Fibroblast of skin of right quadriceps (primary cell): ENCODE data around the gene PATJ.
"Not testable (repeated sequence)": the region's sequence is repeated elsewhere in the genome, so short reads cannot be mapped to it uniquely, and the experiment has no call there.

Experiments used
- DNase-seq: peaks from one replicate; pipeline ENCODE4 v3.0.0-alpha.2; 2013

PATJ gene

DNA sequence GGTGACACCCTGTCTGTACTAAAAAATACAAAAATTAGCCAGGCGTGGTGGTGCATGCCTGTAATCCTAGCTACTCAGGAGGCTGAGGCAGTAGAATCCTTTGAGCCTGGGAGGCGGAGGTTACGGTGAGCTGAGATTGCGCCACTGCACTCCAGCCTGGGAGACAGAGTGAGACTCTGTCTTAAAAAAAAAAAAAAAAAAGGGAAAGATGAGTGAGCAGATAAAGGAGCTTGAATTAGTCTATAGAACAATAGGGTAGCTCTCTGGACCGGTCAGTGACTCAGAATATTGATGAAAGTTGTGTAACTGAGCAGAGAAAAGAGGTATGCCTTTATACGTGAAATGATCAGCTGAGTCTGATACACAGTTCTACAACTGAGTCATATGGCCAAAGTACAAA is 95.3 kb downstream of the PATJ start:
- DNase-seq = not testable (repeated sequence)

DNA sequence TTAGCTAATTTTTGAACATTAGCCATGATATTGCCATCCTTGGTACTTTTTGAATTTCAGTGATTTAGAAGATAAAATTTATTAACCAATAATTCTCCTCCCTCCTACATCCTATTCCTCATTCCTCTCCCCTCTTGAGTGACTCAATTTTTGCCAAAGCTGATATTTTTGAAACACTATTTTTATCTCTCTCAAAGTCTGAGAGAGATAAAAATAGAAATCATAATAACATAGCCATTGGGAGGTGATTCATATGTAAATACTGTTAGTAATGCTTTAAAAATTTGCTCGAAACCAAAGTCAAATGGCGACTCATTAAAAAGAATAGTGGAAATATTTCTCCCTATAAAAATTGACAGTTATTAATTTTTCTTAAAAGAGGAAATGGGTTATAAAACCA is 97.4 kb downstream of the PATJ start:
- peak; percentile 79 for DNase-seq

DNA sequence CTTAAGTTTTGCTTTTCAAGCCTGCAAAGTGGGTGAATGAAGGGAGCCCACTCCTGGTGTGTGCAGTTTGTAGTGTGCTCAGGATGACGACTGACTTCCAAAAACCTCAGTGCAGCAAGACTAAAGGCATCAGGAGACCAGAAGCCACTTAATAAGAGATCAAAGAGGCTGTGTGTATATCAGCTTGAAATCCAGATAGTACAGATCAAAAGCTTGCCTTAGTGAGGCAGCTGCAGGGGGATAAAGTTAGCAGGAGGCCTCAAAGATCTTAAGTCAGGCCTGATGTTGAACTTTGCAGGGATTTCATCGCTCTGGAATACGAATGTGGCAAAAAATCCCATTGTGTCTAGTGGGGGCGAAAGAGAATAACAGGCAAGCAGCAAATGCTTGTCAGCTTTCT is 99.8 kb downstream of the PATJ start:
- DNase-seq = peak; percentile 31

DNA sequence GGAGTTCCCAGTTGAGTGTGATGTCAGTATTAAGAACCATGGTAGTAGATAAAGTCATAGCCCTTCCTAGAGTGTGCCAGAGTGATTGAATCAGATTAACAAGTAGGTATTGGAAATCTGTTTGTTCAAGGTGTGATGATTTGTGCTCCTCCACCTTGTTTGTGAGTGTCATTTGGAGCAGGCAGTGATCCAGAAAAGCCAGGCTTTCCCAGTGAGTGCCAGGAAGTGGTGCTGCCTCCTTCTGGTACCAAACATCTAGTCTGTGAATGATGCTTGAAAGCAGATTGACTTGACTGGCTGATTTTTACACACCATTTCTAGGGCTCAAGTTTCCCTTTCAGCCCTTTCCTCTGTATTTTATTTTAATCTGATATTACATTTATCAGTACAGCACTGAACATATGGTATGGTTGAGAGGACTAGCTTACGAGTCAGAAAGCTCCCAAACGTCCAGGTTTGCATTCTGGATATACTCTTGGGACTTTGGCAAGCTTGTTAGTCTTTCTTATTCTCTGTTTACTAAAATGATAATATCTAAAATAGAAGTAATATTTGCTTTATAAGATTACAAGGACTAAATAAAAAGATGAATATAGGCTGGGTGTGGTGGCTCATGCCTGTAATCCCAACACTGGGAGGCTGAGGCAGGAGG is 100.7 kb downstream of the PATJ start:
- no peak for DNase-seq

DNA sequence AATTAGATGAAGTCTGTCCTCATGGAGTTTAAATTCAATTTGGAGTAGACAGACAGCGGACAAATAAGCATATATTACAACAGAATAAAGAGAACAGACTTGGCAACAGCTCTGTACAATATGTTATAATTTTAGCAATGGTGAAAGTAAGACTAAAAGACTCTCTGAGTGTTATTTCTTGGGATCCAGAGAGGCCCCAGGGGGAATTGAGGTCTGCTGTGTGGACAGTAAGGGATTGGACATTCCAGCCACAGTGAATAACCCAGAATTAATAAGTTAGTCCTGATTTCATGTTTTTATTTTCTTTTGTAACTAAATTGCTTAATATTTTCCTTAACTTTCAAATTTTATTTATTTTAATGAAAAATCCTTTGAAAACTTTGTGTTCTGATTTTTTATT is 101.7 kb downstream of the PATJ start:
- DNase-seq = peak; percentile 23

DNA sequence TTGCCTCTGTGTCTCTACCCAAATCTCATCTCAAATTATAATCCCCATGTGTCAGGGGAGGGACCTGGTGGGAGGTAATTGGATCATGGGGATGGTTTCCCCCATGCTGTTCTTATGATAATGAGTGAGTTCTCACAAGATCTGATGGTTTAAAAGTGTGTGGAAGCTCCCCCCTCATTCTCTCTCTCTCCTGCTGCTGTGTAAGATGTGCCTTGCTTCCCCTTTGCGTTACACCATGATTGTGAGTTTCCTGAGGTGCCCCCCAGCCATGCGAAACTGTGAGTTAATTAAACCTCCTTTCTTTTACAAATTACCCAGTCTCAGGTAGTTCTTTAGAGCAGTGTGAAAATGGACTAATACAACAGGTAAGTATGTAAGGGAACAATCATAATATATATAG is 102.4 kb downstream of the PATJ start:
- not testable (repeated sequence) for DNase-seq

DNA sequence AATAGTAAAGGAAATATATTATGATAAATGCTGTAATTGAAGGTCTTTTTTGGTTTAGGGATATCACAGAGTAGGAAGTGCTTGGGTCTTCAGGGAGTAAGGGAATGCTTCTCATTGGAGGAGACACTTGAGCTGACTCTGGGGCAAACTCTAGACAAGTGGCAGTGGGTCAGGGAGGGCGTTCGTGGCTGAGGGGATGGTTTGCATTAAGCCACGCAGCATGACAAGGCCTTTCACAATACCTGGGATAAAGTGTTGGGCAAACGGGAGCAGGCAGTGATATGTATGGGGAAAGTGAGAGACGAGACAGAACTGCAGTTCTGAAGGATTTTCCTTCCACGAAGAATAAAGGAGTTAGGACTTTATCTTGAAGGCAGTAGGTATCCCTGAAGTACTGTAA is 109.0 kb downstream of the PATJ start:
- no peak for DNase-seq

DNA sequence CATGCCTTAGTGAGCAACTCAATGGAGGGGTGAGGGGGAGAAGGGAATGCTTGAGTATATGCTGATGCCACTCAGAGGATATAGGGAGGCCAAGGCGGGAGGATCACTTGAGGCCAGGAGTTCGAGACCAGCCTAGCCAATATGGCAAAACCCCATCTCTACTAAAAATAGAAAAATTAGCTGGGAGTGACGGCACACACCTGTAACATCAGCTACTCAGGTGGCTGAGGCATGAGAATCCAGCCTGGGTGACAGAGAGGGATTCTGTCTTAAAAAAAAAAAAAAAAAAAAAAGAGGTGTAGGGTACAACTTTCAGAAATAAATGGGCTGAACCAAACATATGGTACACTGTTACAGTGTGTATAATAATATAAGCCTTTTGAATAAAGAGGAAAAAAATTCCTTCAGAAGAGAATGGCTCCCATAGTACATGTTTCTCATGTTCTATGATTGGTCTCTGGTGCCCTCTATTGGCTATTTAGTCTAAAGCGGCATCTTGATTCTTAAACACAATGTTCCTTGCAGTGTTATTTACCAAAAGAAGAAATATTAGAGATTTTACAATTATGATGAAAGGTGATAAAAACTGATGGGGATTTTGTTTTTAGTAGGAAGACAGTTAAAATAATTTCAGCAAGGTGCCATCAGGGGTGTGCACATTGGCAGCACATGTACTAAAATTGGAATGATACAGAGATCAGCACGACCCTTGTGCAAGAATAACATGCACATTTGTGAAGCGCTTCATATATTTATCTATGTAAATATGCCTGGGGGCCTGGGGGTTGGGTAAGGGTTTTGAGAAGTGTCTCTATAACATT is 109.8 kb downstream of the PATJ start:
- peak; percentile 63 for DNase-seq

DNA sequence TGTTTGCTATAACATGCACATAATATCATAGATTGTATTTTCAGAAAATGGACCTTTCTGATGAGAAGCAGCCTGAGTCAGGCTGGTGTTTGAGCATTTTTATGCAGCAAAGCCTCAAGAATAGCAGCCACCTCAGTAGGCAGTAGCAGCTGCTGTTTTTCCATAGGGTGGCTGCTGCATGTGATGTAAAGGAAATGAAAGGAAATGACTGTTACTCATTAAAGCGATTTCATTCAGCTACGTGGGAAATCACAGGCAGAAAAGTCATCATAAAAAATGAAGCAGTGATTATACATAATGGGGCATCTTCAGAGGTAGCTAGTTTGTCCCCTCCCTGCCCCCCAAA is 110.4 kb downstream of the PATJ start:
- no peak for DNase-seq

DNA sequence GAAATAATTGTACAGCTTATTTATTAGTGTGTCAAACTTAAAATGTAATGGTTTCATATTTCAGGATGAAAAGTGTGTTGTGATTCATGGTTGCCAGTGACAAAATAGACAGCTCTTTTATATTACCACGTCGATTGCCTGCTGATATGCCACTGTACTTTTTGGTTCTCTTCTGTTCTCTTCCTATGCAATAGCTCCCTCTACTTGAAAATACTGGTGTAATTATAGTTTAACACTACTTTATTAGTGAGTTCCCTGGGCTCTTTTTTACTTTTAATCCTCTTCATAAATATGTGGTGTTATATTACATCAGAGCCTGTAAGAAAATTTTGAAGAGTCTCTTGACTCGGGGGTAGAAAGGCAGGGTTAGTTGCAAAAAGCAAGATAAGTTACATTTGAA is 111.3 kb downstream of the PATJ start:
- peak; percentile 43 for DNase-seq

DNA sequence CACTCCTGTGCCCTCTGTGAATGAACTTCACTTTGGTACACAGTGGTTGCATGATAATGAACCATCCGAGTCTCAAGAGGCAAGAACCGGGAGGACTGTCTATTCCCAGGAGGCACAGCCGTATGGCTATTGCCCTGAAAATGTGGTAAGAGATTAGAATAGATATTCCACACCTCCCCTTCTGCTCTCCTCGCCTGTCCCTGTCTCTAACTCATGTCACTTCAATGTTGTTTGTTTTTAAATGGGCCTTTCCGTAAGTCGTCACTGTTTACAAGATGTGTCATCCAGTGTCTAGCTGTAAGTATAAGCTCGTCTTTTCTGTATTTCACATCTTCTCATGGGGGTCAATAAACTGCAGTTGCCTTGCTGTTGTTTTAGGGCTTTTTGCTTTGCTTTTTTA is 122.2 kb downstream of the PATJ start:
- DNase-seq = no peak

DNA sequence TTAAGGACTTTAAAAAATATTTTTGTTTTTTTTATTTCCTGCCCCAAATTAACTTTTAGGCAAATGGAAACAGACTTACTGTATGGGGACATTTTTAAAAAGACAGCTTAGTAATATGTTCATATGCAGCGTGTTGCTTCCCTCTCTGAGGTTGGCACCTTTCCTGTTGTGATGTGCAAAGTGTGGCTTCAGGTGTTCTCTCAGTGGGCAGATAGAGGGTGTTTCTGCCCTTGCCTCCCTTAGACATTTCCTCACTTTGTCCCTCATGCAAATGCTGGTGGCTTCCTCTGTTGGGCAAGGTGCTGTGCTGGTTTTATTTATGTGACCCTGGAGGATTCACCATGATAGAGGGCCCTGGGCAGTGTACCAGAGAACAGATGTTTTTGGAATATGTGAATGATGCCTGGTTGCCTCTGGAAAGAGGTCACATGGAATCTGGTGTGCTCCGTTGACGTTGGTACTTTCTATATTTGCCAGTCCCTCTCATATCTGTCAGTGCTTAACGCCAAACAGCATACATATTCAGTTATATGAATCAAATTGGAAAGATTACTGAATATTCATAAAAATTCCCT is 123.5 kb downstream of the PATJ start:
- no peak for DNase-seq

DNA sequence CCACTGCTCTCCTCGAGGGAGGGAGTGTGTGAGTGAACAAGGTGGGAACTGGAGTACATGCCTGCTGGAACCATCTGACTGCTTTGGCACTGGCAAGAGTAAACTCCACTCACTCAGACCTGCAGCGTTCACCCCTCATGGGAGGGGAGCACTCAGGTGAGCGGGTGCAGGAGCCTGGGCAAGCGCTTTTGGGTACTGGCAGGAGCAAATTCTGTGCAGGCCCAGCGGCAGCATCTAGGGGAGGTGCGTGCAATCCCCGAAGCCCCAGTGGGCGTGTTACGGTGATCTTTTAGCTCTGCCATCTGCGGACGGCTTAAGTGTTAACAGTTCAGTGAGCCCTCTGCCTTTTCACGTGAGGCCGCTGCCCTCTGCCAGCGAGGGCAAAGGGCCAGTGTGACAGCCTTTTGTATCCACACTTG is 127.4 kb downstream of the PATJ start:
- no peak for DNase-seq

DNA sequence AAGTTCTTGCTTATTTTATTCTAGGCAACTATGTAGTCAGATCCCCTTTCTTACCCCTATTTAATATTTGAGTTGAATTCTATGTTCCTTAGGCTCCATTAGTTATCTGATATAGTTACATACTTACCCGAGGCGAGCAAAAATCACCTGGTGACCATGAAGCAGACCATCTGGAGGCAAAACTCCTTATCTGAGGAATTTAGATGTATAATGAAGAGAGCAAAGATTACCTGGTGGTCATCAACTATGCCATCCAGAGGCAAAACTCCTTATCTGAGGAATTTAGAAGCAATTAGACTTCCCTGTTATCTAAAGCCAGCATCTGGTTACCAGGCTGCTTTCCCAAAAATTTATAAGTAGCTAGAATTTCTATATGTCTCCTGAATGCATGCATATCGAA is 129.9 kb downstream of the PATJ start:
- no peak for DNase-seq

DNA sequence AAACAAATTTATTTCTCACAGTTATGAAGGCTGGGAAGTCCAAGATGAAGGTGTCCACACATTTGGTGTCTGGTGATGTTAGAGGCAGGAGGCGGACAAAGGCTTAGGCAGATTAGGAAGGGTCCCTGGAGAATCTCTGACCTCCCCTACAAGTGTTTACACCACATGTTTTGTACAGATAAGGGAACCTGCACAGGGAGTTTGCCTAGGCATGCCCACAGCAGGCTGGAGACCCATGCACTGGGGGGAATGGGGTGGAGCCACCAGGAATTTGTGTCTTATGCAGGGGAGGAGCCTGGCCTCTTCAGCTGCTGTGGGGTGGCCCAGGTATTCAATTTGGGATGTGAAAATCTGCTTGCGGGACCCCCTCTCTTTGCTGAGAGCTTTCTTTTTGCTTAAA is 131.3 kb downstream of the PATJ start:
- DNase-seq = no peak

DNA sequence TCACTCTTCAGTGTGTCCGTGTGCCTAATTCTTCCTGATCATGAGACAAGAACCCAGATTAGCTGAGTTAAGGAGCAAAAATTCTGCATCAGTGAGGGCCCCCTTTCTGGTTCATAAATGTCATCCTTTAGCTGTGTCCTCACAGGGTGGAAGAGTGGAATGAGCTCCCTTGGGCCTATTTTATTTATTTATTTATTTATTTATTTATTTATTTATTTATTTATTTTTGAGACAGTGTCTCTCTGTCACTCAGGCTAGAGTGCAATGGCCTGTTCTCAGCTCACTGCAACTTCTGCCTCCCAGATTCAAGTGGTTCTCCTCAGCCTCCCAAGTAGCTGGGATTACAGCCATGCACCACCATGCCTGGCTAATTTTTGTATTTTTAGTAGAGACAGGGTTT is 131.7 kb downstream of the PATJ start:
- DNase-seq = no peak

DNA sequence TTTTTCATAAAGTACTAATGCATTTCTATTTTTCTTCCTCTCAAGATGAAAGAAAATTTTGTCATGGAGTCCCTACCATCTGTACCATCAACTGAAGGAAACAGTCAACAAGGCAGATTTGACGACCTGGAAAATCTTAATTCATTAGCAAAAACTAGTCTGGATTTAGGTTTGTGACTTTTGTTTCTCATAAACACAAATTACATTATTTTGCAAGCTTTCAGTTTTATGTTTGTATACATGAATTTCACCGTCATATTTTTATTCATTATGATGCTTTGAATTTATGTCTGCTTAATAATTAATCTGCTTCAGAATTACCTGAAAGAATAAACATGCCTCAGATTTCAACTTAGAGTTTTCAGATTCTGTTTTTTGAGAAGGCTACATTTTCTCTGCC is 132.9 kb downstream of the PATJ start:
- DNase-seq = no peak

DNA sequence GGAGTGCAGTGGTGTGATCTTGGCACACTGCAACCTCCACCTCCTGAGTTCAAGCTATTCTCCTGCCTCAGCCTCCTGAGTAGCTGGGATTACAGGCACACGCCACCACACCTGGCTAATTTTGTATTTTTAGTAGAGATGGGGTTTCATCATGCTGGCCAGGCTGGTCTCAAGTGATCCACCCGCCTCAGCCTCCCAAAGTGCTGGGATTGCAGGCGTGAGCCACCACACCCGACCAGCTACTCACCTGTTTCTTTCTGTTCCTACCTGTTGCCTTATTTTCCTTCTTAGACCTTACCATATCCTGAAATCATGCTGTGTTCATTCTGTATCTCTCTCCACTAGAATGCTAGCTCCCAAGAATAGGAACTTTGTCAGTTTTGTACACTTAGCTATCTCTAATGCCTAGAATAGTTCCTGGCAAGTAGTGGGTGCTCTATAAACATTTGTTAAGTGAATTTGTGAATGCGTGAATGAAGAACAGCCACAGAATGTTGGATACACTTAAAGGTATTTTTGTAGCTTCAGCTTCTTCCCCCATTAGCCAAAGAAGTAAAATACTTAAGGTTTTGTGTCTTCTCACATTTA is 137.7 kb downstream of the PATJ start:
- DNase-seq = not testable (repeated sequence)

DNA sequence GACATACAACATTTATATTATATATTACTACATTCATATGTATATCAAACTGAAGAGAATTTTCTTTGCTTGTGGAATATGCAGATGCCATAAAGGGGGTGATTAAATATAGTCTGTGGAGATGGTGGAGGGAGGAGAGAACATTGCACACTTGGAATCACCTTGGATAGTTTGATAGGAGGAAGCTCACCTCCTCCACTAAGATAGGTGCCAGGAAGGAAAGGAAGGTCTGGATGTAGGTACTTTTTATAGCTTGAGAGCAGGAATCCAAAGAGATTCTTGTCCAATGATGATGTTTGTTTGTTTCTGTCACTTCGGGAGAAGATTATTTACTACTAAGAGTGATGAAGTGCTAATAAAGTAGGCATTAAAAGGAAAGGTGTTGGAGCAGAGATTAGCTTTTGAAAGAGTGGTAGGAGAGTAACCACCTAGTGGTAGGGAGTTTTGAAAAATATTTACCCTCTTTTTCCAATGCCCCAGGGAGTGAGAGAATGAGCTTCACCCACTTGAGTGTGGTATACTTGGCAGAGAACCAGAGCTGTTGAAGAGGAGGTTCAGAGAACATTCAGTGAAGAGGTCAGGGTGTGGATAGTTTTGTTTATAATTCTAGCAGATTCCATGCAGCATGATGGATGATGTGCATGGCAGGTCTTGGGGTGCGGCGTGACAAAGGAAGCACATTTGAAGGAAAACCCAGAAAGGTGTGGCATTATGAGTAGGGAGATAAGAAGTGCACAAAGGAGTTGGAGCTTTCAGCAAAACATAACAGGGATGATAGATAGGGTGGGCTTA is 145.0 kb downstream of the PATJ start:
- DNase-seq = no peak

DNA sequence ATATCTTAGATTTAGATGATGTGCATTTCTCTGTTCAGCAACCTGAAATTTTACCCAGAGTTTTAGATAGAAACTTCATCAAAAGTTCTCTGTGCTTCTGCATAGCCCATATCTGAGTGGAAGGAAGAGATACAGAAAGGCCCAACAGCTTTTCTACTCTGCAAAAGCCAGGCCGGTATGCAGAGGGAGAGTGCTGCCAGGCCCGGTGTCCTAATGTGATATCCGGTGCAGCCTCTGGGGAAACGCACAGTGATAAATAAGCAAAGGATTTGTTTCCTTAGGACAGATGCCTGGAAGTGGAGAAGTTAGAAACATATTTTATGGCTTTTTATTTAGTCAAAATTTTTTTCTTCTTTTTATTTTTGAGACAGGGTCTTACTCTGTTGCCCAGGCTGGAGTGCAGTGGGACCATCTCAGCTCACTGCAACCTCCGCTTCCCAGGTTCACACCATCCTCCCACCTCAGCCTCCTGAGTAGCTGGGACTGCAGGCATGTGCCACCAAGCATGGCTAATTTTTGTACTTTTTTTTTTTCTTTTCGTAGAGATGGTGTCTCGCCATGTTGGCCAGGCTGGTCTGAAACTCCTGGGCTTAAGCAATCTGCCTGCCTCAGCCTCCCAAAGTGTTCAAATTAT is 145.8 kb downstream of the PATJ start:
- no peak for DNase-seq

DNA sequence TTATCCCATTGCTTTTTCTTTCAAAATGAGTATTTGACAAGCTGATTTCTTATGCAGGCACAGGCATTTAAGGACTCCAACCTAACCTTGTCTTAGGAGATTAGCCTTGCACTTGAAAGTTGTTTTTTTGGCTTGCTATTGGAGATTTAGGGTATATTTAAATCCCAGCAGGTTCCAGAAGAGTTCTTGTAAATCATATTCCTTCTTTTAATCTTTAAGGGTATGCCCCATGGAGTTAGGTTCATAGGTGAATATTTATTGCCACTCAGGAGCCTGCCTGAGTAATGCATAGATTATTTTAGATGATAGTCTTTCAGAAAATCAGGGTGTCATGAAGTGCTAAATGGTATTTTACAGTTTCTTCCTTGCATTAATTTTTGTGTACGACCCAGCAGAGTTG is 146.5 kb downstream of the PATJ start:
- no peak for DNase-seq

DNA sequence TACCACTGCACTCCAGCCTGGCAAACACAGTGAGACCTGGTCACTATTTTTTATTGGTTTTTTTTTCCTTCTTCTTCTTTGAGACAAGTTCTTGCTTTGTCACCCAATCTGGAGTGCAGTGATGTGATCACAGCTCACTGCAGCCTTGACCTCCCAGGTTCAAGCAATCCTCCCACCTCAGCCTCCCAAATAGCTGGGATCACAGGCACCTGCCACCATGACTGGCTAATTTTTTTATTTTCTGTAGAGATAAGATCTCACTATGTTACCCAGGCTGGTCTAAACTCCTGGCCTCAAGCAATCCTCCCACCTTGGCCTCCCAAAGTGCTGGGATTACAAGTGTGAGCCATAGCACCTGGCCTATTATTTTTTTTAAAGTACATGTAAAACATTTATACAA is 148.2 kb downstream of the PATJ start:
- not testable (repeated sequence) for DNase-seq

DNA sequence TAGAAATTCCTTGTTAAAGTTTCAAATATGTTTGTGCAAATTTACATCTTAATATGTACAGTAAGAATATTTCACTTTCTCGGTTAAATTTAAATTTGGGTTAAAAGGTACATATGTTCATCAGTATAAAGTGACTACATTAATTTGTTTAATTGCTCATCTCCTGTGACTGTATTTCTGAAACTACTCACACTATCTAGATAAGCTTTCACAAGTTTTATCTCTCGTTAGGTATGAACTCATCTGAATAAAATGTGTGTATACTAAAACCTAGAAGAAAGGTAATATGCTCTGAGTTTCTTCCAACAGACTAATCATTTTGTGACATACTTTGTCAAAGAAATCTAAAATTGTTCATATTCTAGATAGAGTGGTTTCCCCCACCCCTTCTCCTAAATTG is 150.7 kb downstream of the PATJ start:
- no peak for DNase-seq
